CMK (cell line): Measurements from ENCODE around the gene RUSC1.
"Not testable (repeated sequence)": the region's sequence is repeated elsewhere in the genome, so short reads cannot be mapped to it uniquely, and the experiment has no call there.

Source experiments
- DNase-seq: peaks from one replicate; pipeline ENCODE4 v3.0.0-alpha.2; 2010; ENCODE audit warnings: low read depth

Gene RUSC1

GRCh38 chr1:155320661-155321617 lies at the start of gene RUSC1:
Gene RUSC1, plus strand, starts transcription at chr1:155320894. Its CDS starts 880 bp downstream, at chr1:155321774.
- DNase-seq: no peak

GRCh38 chr1:155272466-155273342 lies 48.0 kb upstream of the RUSC1 start:
- DNase-seq: no peak

- peak; percentile 96 for DNase-seq
Observed at GRCh38 chr1:155273343-155274245, 47.1 kb upstream of the RUSC1 start, which contains the start of gene CLK2. Gene CLK2, minus strand, starts transcription at chr1:155273504. Its CDS starts 2,527 bp downstream, at chr1:155270977.

- peak; percentile 95 for DNase-seq
Observed at GRCh38 chr1:155277070-155277901, 43.4 kb upstream of the RUSC1 start, which contains the start of gene HCN3. Gene HCN3, plus strand, starts transcription at chr1:155277463. Its CDS starts 128 bp downstream, at chr1:155277591.

- DNase-seq: no peak
Observed at GRCh38 chr1:155277902-155278688, 42.6 kb upstream of the RUSC1 start.

- no peak for DNase-seq
Observed at GRCh38 chr1:155278689-155279160, 42.0 kb upstream of the RUSC1 start.

GRCh38 chr1:155279268-155279667 lies 41.4 kb upstream of the RUSC1 start:
- no peak for DNase-seq

GRCh38 chr1:155282488-155283091 lies 38.1 kb upstream of the RUSC1 start:
- DNase-seq: no peak

GRCh38 chr1:155284476-155284875 lies 36.2 kb upstream of the RUSC1 start:
- no peak for DNase-seq

- DNase-seq: no peak
Observed at GRCh38 chr1:155285063-155285462, 35.6 kb upstream of the RUSC1 start.

GRCh38 chr1:155285631-155286044 lies 35.1 kb upstream of the RUSC1 start:
- DNase-seq: no peak

- no peak for DNase-seq
Observed at GRCh38 chr1:155286544-155286943, 34.1 kb upstream of the RUSC1 start.

GRCh38 chr1:155287987-155288543 lies 32.6 kb upstream of the RUSC1 start:
- no peak for DNase-seq

- DNase-seq: not testable (repeated sequence)
Observed at GRCh38 chr1:155291006-155291405, 29.7 kb upstream of the RUSC1 start.

GRCh38 chr1:155293086-155293749 lies 27.5 kb upstream of the RUSC1 start:
- no peak for DNase-seq

GRCh38 chr1:155294520-155295182 lies 26.0 kb upstream of the RUSC1 start:
- no peak for DNase-seq

- DNase-seq: no peak
Observed at GRCh38 chr1:155295183-155295941, 25.3 kb upstream of the RUSC1 start.
